Measurements from ENCODE around the gene LRGUK. TPM values are rescaled to one million over a fixed set of nuclear protein-coding genes. Genes with fewer than 3 reads are reported as not detected.
"Not testable (repeated sequence)": the region's sequence is repeated elsewhere in the genome, so short reads cannot be mapped to it uniquely, and the experiment has no call there.

LRGUK gene
- total and polyA plus RNA-seq, 2 of the 4 experiments (the other 2 are of a cell fraction) = 0.07 TPM; not detected in 1

GRCh38 chr7:134293002-134293740, 166.0 kb downstream of the LRGUK start:
- DNase-seq (no peak), ATAC-seq (ENCODE audit: low read depth) (no peak)
- dilution Hi-C loops (cut with HindIII; ENCODE audit: low sequenced_read_pairs, unreplicated experiment) = no loop called here
- intact Hi-C loops (cut with micrococcal nuclease) = no loop called here
- no peak for TF ChIP-seq RCOR1 (IDR thresholded peaks at IDR 0.05; ENCODE audit: insufficient replicate concordance, low read length)
- Histone ChIP-seq H2BK120ac (ENCODE audit: low read depth, low read length) (no peak overlapping the region), H4K5ac (ENCODE audit: low read depth, low read length) (no peak overlapping the region), H4K91ac (ENCODE audit: insufficient read depth, low read depth, low read length) (no peak overlapping the region), H2BK15ac (ENCODE audit: low read depth, low read length) (no peak overlapping the region), H3K9me3 (ENCODE audit: control insufficient read depth, insufficient read depth, low read length) (no peaks in the 10 kb centered on the region), H3K9me1 (ENCODE audit: insufficient read depth, low read length) (no peaks in the 10 kb centered on the region; the same call in 1 of the 2 replicates), H2AK9ac (replicated peaks; ENCODE audit: low read depth, low read length, poor library complexity) (peak overlapping the region; percentile 20), H3K23ac (ENCODE audit: low read depth, low read length) (no peak overlapping the region), H3K18ac (ENCODE audit: low read depth, low read length) (no peak overlapping the region), H2BK20ac (ENCODE audit: low read depth, low read length) (no peak overlapping the region), H3K36me3 (ENCODE audit: control insufficient read depth, insufficient read depth, low read length) (peaks cover 13% of the 10 kb centered on the region), H3K79me1 (ENCODE audit: low read depth in 1 of 2, low read length in 2 of 2) (no peaks in the 10 kb centered on the region), H3K27ac (ENCODE audit: insufficient read depth, low read length) (no peak overlapping the region), H3K9ac (ENCODE audit: low read depth, low read length) (no peak overlapping the region), H3K4ac (ENCODE audit: low read depth, low read length) (no peak overlapping the region), H3K4me3 (ENCODE audit: insufficient read depth, low read depth, low read length) (no peak overlapping the region), H4K20me1 (ENCODE audit: insufficient read depth, low read length) (no peaks in the 10 kb centered on the region), H2AK5ac (ENCODE audit: low read depth, low read length) (no peak overlapping the region), H3K56ac (ENCODE audit: extremely low read depth, insufficient read depth, low read length) (no peak overlapping the region), H3K4me2 (ENCODE audit: low read depth, low read length) (no peak overlapping the region), H3K27me3 (ENCODE audit: control insufficient read depth, insufficient read depth, low read length) (no peaks in the 10 kb centered on the region), H2AFZ (replicated peaks; ENCODE audit: low read length, poor library complexity) (no peak overlapping the region), H2BK5ac (ENCODE audit: low read depth, low read length, poor library complexity, severe bottlenecking) (no peak overlapping the region), H3K4me1 (ENCODE audit: control insufficient read depth, insufficient read depth, low read length) (no peaks in the 10 kb centered on the region), H3K14ac (replicated peaks; ENCODE audit: low read depth, low read length) (no peak overlapping the region), H4K8ac (ENCODE audit: low read depth in 2 of 2, low read length in 2 of 2) (no peak overlapping the region)
- no TSS peak for BruUV-seq (replicated peaks)
- in situ Hi-C loops (cut with MboI; ENCODE audit: low sequenced_read_pairs) = no loop called here
- ChIA-PET CTCF (interaction anchor here (0.6 to 0.7 kb wide), 2 partner anchors 29 to 1067 kb away, joined by 4 to 5 read pairs; no protein-coding TSS in a partner anchor), POLR2A (ENCODE audit: unreplicated experiment) (no interaction called here)
- WGBS, 2 experiments (ENCODE audit: extremely low coverage in 2 of 2, insufficient read length in 1 of 2) = 96% methylated on average over 5 of the region's 12 CpGs; no CpG with 5 or more reads in 1 of the 2 experiments

- H2BK20ac ChIP-seq (ENCODE audit: low read depth, low read length); H3K9ac ChIP-seq (ENCODE audit: low read depth, low read length); H3K9me1 ChIP-seq (ENCODE audit: insufficient read depth, low read length); H2BK5ac ChIP-seq (ENCODE audit: low read depth, low read length, poor library complexity, severe bottlenecking); in situ Hi-C loops (cut with MboI; ENCODE audit: low sequenced_read_pairs); H3K14ac ChIP-seq (replicated peaks; ENCODE audit: low read depth, low read length); H3K79me1 ChIP-seq (ENCODE audit: low read depth in 1 of 2, low read length in 2 of 2); H3K9me3 ChIP-seq (ENCODE audit: control insufficient read depth, insufficient read depth, low read length); H3K18ac ChIP-seq (ENCODE audit: low read depth, low read length); ATAC-seq (ENCODE audit: low read depth); CTCF ChIA-PET; H2AK9ac ChIP-seq (replicated peaks; ENCODE audit: low read depth, low read length, poor library complexity); H4K91ac ChIP-seq (ENCODE audit: insufficient read depth, low read depth, low read length); H2AK5ac ChIP-seq (ENCODE audit: low read depth, low read length); H3K4me3 ChIP-seq (ENCODE audit: insufficient read depth, low read depth, low read length); H4K8ac ChIP-seq (ENCODE audit: low read depth in 2 of 2, low read length in 2 of 2); H3K4me1 ChIP-seq (ENCODE audit: control insufficient read depth, insufficient read depth, low read length); H2BK15ac ChIP-seq (ENCODE audit: low read depth, low read length); DNase-seq; dilution Hi-C loops (cut with HindIII; ENCODE audit: low sequenced_read_pairs, unreplicated experiment); H4K5ac ChIP-seq (ENCODE audit: low read depth, low read length); POLR2A ChIA-PET (ENCODE audit: unreplicated experiment); H2AFZ ChIP-seq (replicated peaks; ENCODE audit: low read length, poor library complexity); H3K4ac ChIP-seq (ENCODE audit: low read depth, low read length); H4K20me1 ChIP-seq (ENCODE audit: insufficient read depth, low read length); H3K23ac ChIP-seq (ENCODE audit: low read depth, low read length); H3K56ac ChIP-seq (ENCODE audit: extremely low read depth, insufficient read depth, low read length); H2BK120ac ChIP-seq (ENCODE audit: low read depth, low read length); H3K4me2 ChIP-seq (ENCODE audit: low read depth, low read length); H3K27me3 ChIP-seq (ENCODE audit: control insufficient read depth, insufficient read depth, low read length); H3K27ac ChIP-seq (ENCODE audit: insufficient read depth, low read length); BruUV-seq (replicated peaks): not testable (repeated sequence)
- WGBS, 2 experiments (ENCODE audit: extremely low coverage in 2 of 2, insufficient read length in 1 of 2) = 80% methylated on average over 1 of the region's 7 CpGs; no CpG with 5 or more reads in 1 of the 2 experiments
- H3K36me3 ChIP-seq (ENCODE audit: control insufficient read depth, insufficient read depth, low read length) = peaks cover 13% of the 10 kb centered on the region
- intact Hi-C loops (cut with micrococcal nuclease) = loop anchor here (5.0 kb wide), 1 partner anchor 74 kb away; no protein-coding TSS in a partner anchor
Observed at GRCh38 chr7:134295982-134296381, 168.8 kb downstream of the LRGUK start.
